ENCODE results near the gene SH3YL1. TPM values are rescaled to one million over a fixed set of nuclear protein-coding genes. Genes with fewer than 3 reads are reported as not detected.

SH3YL1 gene
- total and polyA plus RNA-seq, 2 of the 4 experiments (the other 2 are of a cell fraction): 18.1 to 21.2 TPM

DNA sequence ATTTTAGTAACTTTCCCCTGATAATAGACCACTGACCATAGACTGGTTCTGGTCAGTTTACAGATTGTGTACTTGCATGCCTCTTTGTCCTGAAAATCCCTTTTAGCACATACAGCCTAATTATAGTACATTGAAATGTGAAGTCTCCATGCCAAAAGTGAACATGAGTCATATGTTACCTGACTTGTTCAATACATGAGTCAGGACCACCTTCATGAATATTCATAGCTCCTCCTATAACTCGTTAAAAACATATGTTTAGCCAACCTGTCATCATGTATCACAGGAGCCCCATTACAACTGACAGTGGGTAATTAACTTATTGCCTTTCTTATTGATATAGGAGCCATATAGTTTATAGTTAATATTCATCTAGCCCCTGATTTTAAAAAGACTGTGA is 78.6 kb downstream of the SH3YL1 start:
- CTCF ChIA-PET: no interaction called here
- no peaks in the 10 kb centered on the region for H4K20me1 ChIP-seq (ENCODE audit: insufficient read depth, low read length)
- no peaks in the 10 kb centered on the region for H3K27me3 ChIP-seq (ENCODE audit: control insufficient read depth, insufficient read depth, low read length)
- no peaks in the 10 kb centered on the region for H3K9me1 ChIP-seq (ENCODE audit: insufficient read depth, low read length)
- DNase-seq (no peak), ATAC-seq (ENCODE audit: low read depth) (no peak)
- H2BK120ac ChIP-seq (ENCODE audit: low read depth, low read length): no peak overlapping the region
- H4K8ac ChIP-seq (ENCODE audit: low read depth in 2 of 2, low read length in 2 of 2): no peak overlapping the region
- no peak overlapping the region for H3K18ac ChIP-seq (ENCODE audit: low read depth, low read length)
- intact Hi-C loops (cut with micrococcal nuclease) (no loop called here), in situ Hi-C loops (cut with MboI; ENCODE audit: low sequenced_read_pairs) (no loop called here), dilution Hi-C loops (cut with HindIII; ENCODE audit: low sequenced_read_pairs, unreplicated experiment) (no loop called here)
- peaks cover 6% of the 10 kb centered on the region for H3K9me3 ChIP-seq (ENCODE audit: control insufficient read depth, insufficient read depth, low read length)
- no peak overlapping the region for H2BK20ac ChIP-seq (ENCODE audit: low read depth, low read length)
- TF ChIP-seq MAFK (IDR thresholded peaks at IDR 0.05; ENCODE audit: low read depth, low read length): no peak
- no peak for TF ChIP-seq MXI1 (IDR thresholded peaks at IDR 0.05; ENCODE audit: borderline replicate concordance, low read depth, low read length)
- no peak for TF ChIP-seq SMC3 (IDR thresholded peaks at IDR 0.05; ENCODE audit: low read depth, low read length)
- TF ChIP-seq MAZ (IDR thresholded peaks at IDR 0.05; ENCODE audit: borderline replicate concordance, low read depth, low read length): no peak
- TF ChIP-seq NFE2L2 (IDR thresholded peaks at IDR 0.05; ENCODE audit: low read depth, low read length): no peak
- TF ChIP-seq FOS (IDR thresholded peaks at IDR 0.05; ENCODE audit: low read depth, low read length): no peak
- no peak for TF ChIP-seq BHLHE40 (IDR thresholded peaks at IDR 0.05; ENCODE audit: low read depth, low read length)
- TF ChIP-seq CEBPB (IDR thresholded peaks at IDR 0.05; ENCODE audit: low read depth, low read length): no peak
- no peak for TF ChIP-seq CHD1 (IDR thresholded peaks at IDR 0.05; ENCODE audit: low read depth, low read length)
- TF ChIP-seq, protein P1, sequence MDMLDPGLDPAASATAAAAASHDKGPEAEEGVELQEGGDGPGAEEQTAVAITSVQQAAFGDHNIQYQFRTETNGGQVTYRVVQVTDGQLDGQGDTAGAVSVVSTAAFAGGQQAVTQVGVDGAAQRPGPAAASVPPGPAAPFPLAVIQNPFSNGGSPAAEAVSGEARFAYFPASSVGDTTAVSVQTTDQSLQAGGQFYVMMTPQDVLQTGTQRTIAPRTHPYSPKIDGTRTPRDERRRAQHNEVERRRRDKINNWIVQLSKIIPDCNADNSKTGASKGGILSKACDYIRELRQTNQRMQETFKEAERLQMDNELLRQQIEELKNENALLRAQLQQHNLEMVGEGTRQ (IDR thresholded peaks at IDR 0.05; ENCODE audit: low read depth, low read length): no peak
- TF ChIP-seq RFX5 (IDR thresholded peaks at IDR 0.05; ENCODE audit: low read depth, low read length): no peak
- TF ChIP-seq, protein P2, sequence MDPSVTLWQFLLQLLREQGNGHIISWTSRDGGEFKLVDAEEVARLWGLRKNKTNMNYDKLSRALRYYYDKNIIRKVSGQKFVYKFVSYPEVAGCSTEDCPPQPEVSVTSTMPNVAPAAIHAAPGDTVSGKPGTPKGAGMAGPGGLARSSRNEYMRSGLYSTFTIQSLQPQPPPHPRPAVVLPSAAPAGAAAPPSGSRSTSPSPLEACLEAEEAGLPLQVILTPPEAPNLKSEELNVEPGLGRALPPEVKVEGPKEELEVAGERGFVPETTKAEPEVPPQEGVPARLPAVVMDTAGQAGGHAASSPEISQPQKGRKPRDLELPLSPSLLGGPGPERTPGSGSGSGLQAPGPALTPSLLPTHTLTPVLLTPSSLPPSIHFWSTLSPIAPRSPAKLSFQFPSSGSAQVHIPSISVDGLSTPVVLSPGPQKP (IDR thresholded peaks at IDR 0.05; ENCODE audit: borderline replicate concordance, low read depth, low read length): no peak
- TF ChIP-seq RAD21 (IDR thresholded peaks at IDR 0.05; ENCODE audit: low read length): no peak
- TF ChIP-seq, protein P3, sequence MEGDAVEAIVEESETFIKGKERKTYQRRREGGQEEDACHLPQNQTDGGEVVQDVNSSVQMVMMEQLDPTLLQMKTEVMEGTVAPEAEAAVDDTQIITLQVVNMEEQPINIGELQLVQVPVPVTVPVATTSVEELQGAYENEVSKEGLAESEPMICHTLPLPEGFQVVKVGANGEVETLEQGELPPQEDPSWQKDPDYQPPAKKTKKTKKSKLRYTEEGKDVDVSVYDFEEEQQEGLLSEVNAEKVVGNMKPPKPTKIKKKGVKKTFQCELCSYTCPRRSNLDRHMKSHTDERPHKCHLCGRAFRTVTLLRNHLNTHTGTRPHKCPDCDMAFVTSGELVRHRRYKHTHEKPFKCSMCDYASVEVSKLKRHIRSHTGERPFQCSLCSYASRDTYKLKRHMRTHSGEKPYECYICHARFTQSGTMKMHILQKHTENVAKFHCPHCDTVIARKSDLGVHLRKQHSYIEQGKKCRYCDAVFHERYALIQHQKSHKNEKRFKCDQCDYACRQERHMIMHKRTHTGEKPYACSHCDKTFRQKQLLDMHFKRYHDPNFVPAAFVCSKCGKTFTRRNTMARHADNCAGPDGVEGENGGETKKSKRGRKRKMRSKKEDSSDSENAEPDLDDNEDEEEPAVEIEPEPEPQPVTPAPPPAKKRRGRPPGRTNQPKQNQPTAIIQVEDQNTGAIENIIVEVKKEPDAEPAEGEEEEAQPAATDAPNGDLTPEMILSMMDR (conservative IDR thresholded peaks at IDR 0.05; ENCODE audit: low read depth, low read length): no peak
- TF ChIP-seq POLR2A (IDR thresholded peaks at IDR 0.05; ENCODE audit: low read depth, low read length): no peak
- no peak for TF ChIP-seq RCOR1 (IDR thresholded peaks at IDR 0.05; ENCODE audit: insufficient replicate concordance, low read length)
- no TSS peak for BruUV-seq (replicated peaks)
- no peak overlapping the region for H3K4ac ChIP-seq (ENCODE audit: low read depth, low read length)
- no peak overlapping the region for H3K4me2 ChIP-seq (ENCODE audit: low read depth, low read length)
- H2BK5ac ChIP-seq (ENCODE audit: low read depth, low read length, poor library complexity, severe bottlenecking): no peak overlapping the region
- H2AFZ ChIP-seq (replicated peaks; ENCODE audit: low read length, poor library complexity): no peak overlapping the region
- H3K56ac ChIP-seq (ENCODE audit: extremely low read depth, insufficient read depth, low read length): no peak overlapping the region
- H2AK9ac ChIP-seq (replicated peaks; ENCODE audit: low read depth, low read length, poor library complexity): no peak overlapping the region
- H3K4me3 ChIP-seq (ENCODE audit: insufficient read depth, low read depth, low read length): no peak overlapping the region
- no peaks in the 10 kb centered on the region for H3K79me1 ChIP-seq (ENCODE audit: low read depth in 1 of 2, low read length in 2 of 2)
- H3K23ac ChIP-seq (ENCODE audit: low read depth, low read length): no peak overlapping the region
- H4K91ac ChIP-seq (ENCODE audit: insufficient read depth, low read depth, low read length): no peak overlapping the region
- no peaks in the 10 kb centered on the region for H3K36me3 ChIP-seq (ENCODE audit: control insufficient read depth, insufficient read depth, low read length)
- no peak overlapping the region for H2BK15ac ChIP-seq (ENCODE audit: low read depth, low read length)
- no peak overlapping the region for H3K27ac ChIP-seq (ENCODE audit: insufficient read depth, low read length)
- H3K14ac ChIP-seq (replicated peaks; ENCODE audit: low read depth, low read length): no peak overlapping the region
- POLR2A ChIA-PET (ENCODE audit: unreplicated experiment): no interaction called here
- no peak overlapping the region for H3K9ac ChIP-seq (ENCODE audit: low read depth, low read length)
- H4K5ac ChIP-seq (ENCODE audit: low read depth, low read length): no peak overlapping the region
- no peak overlapping the region for H2AK5ac ChIP-seq (ENCODE audit: low read depth, low read length)
- H3K4me1 ChIP-seq (ENCODE audit: control insufficient read depth, insufficient read depth, low read length): no peaks in the 10 kb centered on the region
- WGBS, 2 experiments (ENCODE audit: extremely low coverage in 2 of 2, insufficient read length in 1 of 2): no CpG with 5 or more reads among the region's 1 CpG

All from IMR-90 (cell line).